GM19035 (cell line): ENCODE measurements around the gene BICD1.

Experiments used
- ATAC-seq: cut with Tn5 transposase; IDR thresholded peaks from one replicate; pipeline ENCODE4 v1.9.1; 2021; ENCODE audit not compliant: unreplicated experiment

The BICD1 gene

GRCh38 chr12:32100888-32101287 lies 5.8 kb upstream of the BICD1 start:
- no peak for ATAC-seq

- ATAC-seq: no peak
These were observed 4.4 kb upstream of the BICD1 start for GRCh38 chr12:32102234-32102633.

DNA sequence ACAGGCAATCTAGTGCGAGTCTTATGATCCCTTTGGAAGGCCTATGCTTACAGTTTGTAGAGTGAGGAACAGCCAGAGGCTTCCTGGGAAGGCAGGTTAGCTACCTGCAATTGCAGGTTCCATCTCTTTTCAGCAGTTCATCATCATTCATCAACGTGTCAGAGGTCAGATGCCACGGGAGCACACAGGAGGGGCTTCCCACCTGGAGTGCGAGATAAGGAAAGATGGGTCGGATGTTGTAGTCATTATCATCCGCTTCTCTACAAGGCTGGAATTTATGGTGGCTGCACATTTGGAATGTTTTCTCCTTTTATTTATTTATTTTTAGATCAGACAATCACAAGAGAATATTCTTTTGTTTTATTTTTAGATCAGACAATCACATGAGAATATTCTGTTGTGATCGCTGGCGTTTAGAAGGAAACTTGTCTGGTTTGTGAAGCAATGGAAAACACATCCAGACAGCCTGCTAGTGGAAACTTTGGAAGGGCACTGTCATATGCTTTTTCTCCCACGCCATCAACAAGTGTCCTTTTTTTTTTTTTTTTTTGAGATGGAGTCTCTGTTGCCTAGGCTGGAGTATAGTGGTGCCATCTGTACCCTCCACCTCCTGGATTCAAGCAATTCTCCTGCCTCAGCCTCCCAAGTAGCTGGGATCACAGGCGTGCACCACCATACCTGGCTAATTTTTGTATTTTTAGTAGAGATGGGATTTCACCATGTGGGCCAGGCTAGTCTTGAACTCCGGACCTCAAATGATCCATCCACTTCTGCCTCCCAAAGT lies 1.9 kb upstream of the BICD1 start:
- ATAC-seq: no peak

DNA sequence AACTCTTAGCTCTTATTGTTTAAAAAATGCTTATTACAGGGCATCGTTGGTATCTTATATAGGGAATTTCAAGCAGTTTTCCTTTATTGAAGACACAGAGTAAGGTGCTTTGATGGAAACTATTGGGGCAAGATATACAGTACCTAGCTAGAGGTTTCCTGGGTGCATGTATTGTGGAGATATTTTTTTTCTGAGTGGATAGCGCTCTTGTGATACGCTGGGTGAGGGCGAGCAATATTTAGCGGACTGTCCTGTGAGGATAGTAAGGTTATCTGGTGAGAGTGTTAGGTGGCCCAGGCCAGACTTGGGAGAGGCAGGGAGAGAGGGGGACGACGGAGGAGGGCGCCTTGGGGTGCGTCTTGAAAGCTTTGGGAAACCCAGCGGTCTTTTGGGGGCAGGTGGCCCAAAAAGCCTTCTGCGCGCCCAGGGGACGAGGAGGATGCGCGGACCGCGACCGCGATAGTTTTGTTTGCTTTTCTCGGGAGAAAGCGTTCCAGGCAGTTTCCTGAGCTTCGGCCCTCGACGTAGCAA lies 596 bp upstream of the BICD1 start:
- ATAC-seq: no peak

GRCh38 chr12:32107359-32108267 lies 966 bp downstream of the BICD1 start:
- ATAC-seq: peak; percentile 9

GRCh38 chr12:32108787-32109186 lies 2.1 kb downstream of the BICD1 start:
- ATAC-seq: no peak

- no peak for ATAC-seq
These were observed 3.8 kb downstream of the BICD1 start for GRCh38 chr12:32110417-32110816.

GRCh38 chr12:32110942-32111341 lies 4.3 kb downstream of the BICD1 start:
- no peak for ATAC-seq

DNA sequence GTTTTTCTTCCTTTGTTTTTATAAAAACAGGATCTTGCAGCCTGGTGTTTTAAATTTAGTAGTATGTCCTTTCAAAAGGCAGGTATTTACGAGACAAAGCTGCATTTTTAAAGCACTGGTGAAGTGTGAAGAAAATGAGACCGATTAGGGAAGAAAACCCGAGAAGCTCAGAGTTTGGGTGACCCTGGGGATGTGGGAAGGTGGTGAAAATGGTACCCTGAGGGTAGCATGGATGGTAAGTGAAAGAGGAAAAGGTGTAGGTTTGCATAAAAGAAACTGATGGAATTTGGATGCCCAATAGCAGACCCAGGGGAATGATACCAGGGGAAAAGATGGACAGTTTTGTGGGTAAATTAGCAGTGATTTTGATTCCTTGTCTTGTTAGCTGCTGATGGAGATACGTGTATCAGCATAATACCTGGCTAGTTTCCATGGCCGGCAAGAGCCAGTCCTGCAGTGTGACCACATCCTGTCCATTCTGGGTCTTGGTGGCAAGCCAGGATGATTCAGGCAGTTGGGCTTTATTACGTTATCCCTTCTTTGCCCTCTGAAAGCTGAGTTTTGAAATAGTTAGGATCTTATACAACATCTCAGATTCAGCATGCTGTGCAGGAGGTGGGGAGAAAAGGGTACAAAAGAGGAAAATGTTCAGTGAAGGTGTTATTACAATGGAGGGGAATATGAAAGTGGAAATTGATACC lies 8.9 kb downstream of the BICD1 start:
- ATAC-seq: no peak

DNA sequence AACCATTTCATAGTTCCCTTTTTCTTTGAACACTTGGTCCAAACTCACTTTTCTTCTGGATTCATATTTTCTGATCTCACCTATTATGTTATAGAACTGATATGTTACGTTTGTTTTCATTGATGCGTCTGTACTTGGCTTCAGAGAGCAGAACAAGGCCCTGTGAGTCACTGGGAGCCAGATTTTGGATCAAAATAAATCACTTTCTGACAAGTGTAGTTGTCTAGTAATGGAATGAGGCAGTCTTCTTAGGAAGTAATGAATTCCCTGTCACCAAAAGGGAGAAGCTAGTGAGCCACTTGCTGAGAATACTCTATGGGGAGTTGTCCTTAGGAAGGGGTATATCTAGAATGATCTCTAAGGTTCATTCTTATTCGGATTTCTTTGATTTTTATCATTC lies 10.2 kb downstream of the BICD1 start:
- ATAC-seq: no peak

GRCh38 chr12:32117316-32117715 lies 10.7 kb downstream of the BICD1 start:
- ATAC-seq: no peak

GRCh38 chr12:32118806-32119205 lies 12.2 kb downstream of the BICD1 start:
- no peak for ATAC-seq

GRCh38 chr12:32120419-32120818 lies 13.8 kb downstream of the BICD1 start:
- peak; percentile 70 for ATAC-seq

- no peak for ATAC-seq
These were observed 18.0 kb downstream of the BICD1 start for GRCh38 chr12:32124637-32125036.

DNA sequence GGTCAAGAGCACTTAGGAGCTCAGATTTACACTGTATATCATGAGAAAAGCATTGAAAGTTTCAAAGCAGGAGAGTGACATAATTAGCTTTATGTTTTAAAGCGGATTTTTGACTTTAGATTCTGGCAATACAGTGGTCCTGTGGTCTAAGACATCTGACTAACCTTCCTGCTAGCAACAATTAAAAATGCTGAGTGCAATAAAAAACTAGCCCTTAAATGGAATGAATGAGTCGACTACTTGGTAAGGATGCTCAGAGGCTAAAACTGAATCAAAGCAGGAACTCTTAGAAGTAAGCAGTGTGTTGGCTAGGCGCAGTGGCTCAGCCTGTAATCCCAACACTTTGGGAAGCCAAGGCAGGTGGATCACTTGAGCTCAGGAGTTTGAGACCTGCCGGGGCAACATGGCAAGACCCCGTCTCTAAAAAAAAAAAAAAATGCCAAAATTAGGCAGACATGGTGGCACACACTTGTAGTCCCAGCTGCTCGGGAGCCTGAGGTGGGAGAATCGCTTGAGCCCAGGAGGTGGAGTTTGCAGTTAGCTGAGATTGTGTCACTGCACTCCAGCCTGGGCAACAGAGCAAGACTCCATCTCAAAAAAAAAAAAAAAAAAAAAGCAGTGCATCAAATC lies 18.9 kb downstream of the BICD1 start:
- no peak for ATAC-seq

GRCh38 chr12:32126720-32127119 lies 20.1 kb downstream of the BICD1 start:
- ATAC-seq: no peak

DNA sequence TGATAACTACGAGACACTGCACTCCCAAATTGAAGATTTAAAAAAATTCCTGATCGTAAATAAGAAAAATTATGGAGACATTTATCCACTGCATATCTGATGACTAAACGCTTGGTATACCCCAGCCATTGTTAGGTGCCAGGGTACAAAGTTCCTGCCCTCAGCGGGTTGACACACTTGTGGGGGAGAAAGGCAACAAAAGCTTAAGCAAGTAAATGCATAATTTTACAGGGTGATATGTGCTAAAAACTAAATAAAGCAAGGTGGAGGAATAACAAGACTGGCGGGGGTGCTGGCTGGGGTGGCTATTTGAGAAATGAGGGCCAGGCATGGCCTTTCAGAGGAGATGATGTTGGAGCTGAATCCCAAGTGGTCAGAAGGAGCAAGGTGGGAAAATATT lies 25.0 kb downstream of the BICD1 start:
- ATAC-seq: no peak

- ATAC-seq: peak; percentile 69
These were observed 27.6 kb downstream of the BICD1 start for GRCh38 chr12:32134101-32134888.

DNA sequence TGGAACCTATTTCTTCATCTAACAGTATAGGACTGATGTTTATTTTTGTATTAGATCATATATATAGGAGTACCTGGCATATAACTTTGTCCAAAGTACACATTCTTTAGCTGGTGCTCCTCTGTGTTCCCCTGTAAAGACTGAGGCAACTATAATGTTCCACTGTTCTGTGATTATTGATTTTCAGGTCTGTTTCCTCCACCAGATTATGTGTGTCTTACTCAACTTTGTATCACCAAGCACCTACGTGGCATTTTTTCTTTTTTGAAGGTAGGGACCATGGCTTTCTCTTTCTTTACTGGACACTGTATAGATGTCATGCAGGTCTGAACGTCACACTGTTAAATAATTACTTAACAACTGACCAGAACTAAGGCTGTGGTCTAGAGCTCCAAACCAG lies 29.3 kb downstream of the BICD1 start:
- ATAC-seq: no peak

- ATAC-seq: no peak
These were observed 29.8 kb downstream of the BICD1 start for GRCh38 chr12:32136404-32136803.
